HG03045 (cell line): ENCODE data around the gene SPATA3.

Experiments
- ATAC-seq: cut with Tn5 transposase; IDR thresholded peaks from one replicate; pipeline ENCODE4 v1.9.1; 2021; ENCODE audit warnings: mild to moderate bottlenecking, moderate library complexity; ENCODE audit not compliant: unreplicated experiment

The SPATA3 gene

GRCh38 chr2:231047274-231047922, 51.5 kb downstream of the SPATA3 start:
- ATAC-seq = no peak

GRCh38 chr2:231047923-231048915, 52.3 kb downstream of the SPATA3 start:
- no peak for ATAC-seq

GRCh38 chr2:231049286-231050017, 53.5 kb downstream of the SPATA3 start:
- ATAC-seq = no peak

- no peak for ATAC-seq
These were observed 54.3 kb downstream of the SPATA3 start for GRCh38 chr2:231050018-231050901.

GRCh38 chr2:231051116-231051515, 55.2 kb downstream of the SPATA3 start:
- no peak for ATAC-seq

- peak; percentile 56 for ATAC-seq
These were observed 56.9 kb downstream of the SPATA3 start for GRCh38 chr2:231052494-231053451.

GRCh38 chr2:231053846-231054245, 57.9 kb downstream of the SPATA3 start:
- ATAC-seq = no peak

- peak; percentile 73 for ATAC-seq
These were observed 60.8 kb downstream of the SPATA3 start, which contains the start of gene PSMD1 for GRCh38 chr2:231056453-231057416. Gene PSMD1, plus strand, starts transcription at chr2:231056867. Its CDS starts 159 bp downstream, at chr2:231057026.

- no peak for ATAC-seq
These were observed 61.7 kb downstream of the SPATA3 start for GRCh38 chr2:231057590-231057989.
